GM23248 (cell line): ENCODE measurements around the gene CCDC88C.

ENCODE experiments used
- EZH2 ChIP-seq: fragments of 200-600 bp; sonication (generic); IDR thresholded peaks from 2 replicates; pipeline ENCODE4 v1.6.1; 2018; ENCODE audit warnings: antibody characterized with exemption, mild to moderate bottlenecking; ENCODE audit not compliant: insufficient read depth, poor library complexity, severe bottlenecking
- EZH2phosphoT487 ChIP-seq: fragments of 200-600 bp; sonication (generic); IDR thresholded peaks from 2 replicates; pipeline ENCODE4 v1.6.1; 2018; ENCODE audit warnings: antibody characterized with exemption, moderate library complexity, mild to moderate bottlenecking, low read depth; ENCODE audit not compliant: insufficient read depth

DNA sequence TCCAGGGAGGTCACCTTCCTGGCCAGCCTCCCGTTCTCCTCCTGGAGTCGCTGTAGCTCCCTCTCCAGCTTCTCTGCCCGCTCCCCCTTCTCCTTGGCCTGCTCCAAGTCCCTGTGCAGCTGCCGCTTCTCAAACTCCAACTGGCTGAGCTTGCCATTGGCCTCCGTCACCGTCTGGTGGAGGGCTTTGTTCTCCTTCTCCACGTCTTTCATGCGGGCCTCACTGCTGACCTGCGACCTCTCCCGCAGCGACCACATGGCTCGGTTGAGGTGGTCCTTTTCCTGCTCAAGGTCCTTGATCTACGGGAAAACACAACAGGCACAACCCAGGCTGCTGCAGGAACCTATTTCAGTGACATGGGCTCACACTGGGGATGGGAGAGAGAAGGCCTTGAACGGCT lies 103.8 kb downstream of the CCDC88C start:
- TF ChIP-seq EZH2 (no peak), EZH2phosphoT487 (no peak)
